Testis (tissue), 2 donors: ENCODE measurements around the gene SET.

Source experiments
- CTCF ChIP-seq, 3 experiments: fragments of 450-650 bp in 2 of 3; fragments of 200-600 bp in 1 of 3; sonication (generic) in 1 of 3; IDR thresholded peaks; one replicate each; pipeline ENCODE4 v1.5.1; 2016 to 2019; ENCODE audit warnings: antibody characterized with exemption in 3 of 3, mild to moderate bottlenecking in 2 of 3, moderate library complexity in 1 of 3
- POLR2A ChIP-seq: fragments of 450-650 bp; IDR thresholded peaks from one replicate; pipeline ENCODE4 v1.6.1; 2017; ENCODE audit warnings: antibody characterized with exemption, mild to moderate bottlenecking, moderate library complexity

DNA sequence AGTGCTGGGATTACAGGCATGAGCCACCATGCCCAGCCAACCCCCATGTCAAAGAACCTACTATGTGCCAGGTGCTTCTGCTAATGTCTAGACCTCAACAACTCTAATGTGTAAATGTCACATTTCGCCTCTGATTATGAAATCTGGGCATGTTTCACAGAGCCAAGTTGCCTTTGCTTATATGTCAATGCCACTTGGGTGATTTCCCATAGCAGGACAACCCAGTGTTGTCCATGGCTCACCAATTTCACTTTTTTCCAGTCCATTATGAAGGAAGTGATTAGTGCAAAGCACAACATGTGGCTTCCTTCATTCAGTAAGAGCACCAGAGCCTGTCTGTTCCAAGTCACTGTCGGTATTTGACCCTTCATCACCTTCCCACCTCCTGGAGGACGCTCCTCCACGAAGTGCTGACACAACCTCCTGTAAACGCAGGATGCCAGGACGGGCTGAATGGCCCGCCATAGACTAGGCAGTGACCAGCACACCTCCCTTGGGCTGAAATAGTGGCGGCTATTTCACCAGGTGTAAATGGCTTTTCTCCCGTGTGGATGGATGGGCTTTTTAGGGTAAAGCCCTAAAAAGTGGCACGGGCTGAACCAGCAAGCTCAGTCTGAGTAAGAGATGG, 12.3 kb downstream of the SET start:
- TF ChIP-seq CTCF (IDR thresholded peaks at IDR 0.05) (no peak), POLR2A (no peak)
